ENCODE results near the gene NOL4L. TPM values are rescaled to one million over a fixed set of nuclear protein-coding genes. Genes with fewer than 3 reads are reported as not detected.

The NOL4L gene
- total RNA-seq, 1 donor from 2014 or later = 13.2 TPM

DNA sequence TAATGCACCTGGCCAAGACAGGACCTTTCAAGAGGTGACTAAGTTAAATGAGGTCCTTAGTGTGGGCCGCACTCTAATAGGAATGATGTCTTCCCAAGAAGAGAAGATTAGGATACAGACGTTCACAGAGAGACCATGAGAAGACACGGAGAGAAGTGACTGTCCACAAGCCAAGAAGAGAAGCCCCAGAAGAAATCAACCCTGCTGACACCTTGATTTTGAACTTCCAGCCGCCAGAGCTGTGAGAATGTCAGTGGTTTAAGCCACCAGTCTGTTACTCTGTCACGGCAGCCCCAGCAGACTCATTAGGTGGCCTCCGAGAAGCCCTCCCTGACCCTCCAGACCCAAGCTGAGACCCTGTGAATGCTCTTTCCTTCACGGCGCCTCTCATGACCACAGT lies 29.5 kb downstream of the NOL4L start:
- Mint-ChIP-seq H3K27me3 (ENCODE audit: low read depth) (no peaks in the 10 kb centered on the region), H3K27ac (no peak overlapping the region), H3K4me3 (ENCODE audit: low read depth) (no peak overlapping the region), H3K4me1 (ENCODE audit: low read depth) (peaks cover 20% of the 10 kb centered on the region), H3K9me3 (no peaks in the 10 kb centered on the region), H3K36me3 (ENCODE audit: low read depth) (no peaks in the 10 kb centered on the region)
- intact Hi-C loops (cut with micrococcal nuclease) = no loop called here
- no peak for DNase-seq (ENCODE audit: low spot score)

- no peaks in the 10 kb centered on the region for H3K9me3 Mint-ChIP-seq
- intact Hi-C loops (cut with micrococcal nuclease) = no loop called here
- no peaks in the 10 kb centered on the region for H3K27me3 Mint-ChIP-seq (ENCODE audit: low read depth)
- no peak overlapping the region for H3K27ac Mint-ChIP-seq
- peaks cover 20% of the 10 kb centered on the region for H3K4me1 Mint-ChIP-seq (ENCODE audit: low read depth)
- H3K4me3 Mint-ChIP-seq (ENCODE audit: low read depth) = no peak overlapping the region
- H3K36me3 Mint-ChIP-seq (ENCODE audit: low read depth) = no peaks in the 10 kb centered on the region
- no peak for DNase-seq (ENCODE audit: low spot score)
Measured at GRCh38 chr20:32554965-32555289, 30.2 kb downstream of the NOL4L start.

DNA sequence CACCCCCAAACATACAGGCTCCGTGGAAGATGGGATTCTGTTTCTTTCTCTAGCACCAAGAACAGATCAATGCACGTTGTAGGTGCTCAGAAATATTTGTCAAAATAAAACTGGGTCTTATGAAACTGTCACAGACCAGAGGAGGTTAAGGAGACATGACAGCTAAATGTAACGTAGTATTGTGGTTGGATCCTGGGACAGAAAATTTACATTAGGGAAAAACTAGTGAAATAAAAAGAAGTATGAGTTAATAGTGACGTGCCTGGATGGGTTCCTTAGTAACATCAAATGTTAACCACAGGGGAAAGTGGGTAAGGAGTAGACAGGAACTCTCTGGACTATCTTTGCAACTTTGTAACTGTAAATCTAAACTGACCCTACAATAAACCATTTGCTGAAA lies 31.5 kb downstream of the NOL4L start:
- H3K27ac Mint-ChIP-seq = no peak overlapping the region
- DNase-seq (ENCODE audit: low spot score) = no peak
- intact Hi-C loops (cut with micrococcal nuclease) = no loop called here
- peaks cover 20% of the 10 kb centered on the region for H3K4me1 Mint-ChIP-seq (ENCODE audit: low read depth)
- H3K4me3 Mint-ChIP-seq (ENCODE audit: low read depth) = no peak overlapping the region
- no peaks in the 10 kb centered on the region for H3K9me3 Mint-ChIP-seq
- H3K36me3 Mint-ChIP-seq (ENCODE audit: low read depth) = no peaks in the 10 kb centered on the region
- H3K27me3 Mint-ChIP-seq (ENCODE audit: low read depth) = no peaks in the 10 kb centered on the region

GRCh38 chr20:32551693-32552092 lies 33.4 kb downstream of the NOL4L start:
- DNase-seq (ENCODE audit: low spot score) = no peak
- intact Hi-C loops (cut with micrococcal nuclease) = no loop called here
- Mint-ChIP-seq H3K9me3 (no peaks in the 10 kb centered on the region), H3K4me1 (ENCODE audit: low read depth) (peaks cover 25% of the 10 kb centered on the region), H3K27me3 (ENCODE audit: low read depth) (no peaks in the 10 kb centered on the region), H3K36me3 (ENCODE audit: low read depth) (no peaks in the 10 kb centered on the region), H3K27ac (no peak overlapping the region), H3K4me3 (ENCODE audit: low read depth) (no peak overlapping the region)

GRCh38 chr20:32549842-32550241 lies 35.3 kb downstream of the NOL4L start:
- intact Hi-C loops (cut with micrococcal nuclease) = no loop called here
- Mint-ChIP-seq H3K4me1 (ENCODE audit: low read depth) (peaks cover 23% of the 10 kb centered on the region), H3K27me3 (ENCODE audit: low read depth) (no peaks in the 10 kb centered on the region), H3K9me3 (no peaks in the 10 kb centered on the region), H3K27ac (no peak overlapping the region), H3K4me3 (ENCODE audit: low read depth) (no peak overlapping the region), H3K36me3 (ENCODE audit: low read depth) (no peaks in the 10 kb centered on the region)
- no peak for DNase-seq (ENCODE audit: low spot score)

GRCh38 chr20:32547753-32548034 lies 37.4 kb downstream of the NOL4L start:
- Mint-ChIP-seq H3K4me3 (ENCODE audit: low read depth) (no peak overlapping the region), H3K36me3 (ENCODE audit: low read depth) (peaks cover 2% of the 10 kb centered on the region), H3K4me1 (ENCODE audit: low read depth) (peaks cover 10% of the 10 kb centered on the region), H3K27ac (no peak overlapping the region), H3K9me3 (no peaks in the 10 kb centered on the region), H3K27me3 (ENCODE audit: low read depth) (no peaks in the 10 kb centered on the region)
- intact Hi-C loops (cut with micrococcal nuclease) = no loop called here
- DNase-seq (ENCODE audit: low spot score) = no peak

GRCh38 chr20:32546918-32547752 lies 38.0 kb downstream of the NOL4L start:
- H3K4me3 Mint-ChIP-seq (ENCODE audit: low read depth) = no peak overlapping the region
- H3K9me3 Mint-ChIP-seq = no peaks in the 10 kb centered on the region
- H3K27ac Mint-ChIP-seq = no peak overlapping the region
- H3K27me3 Mint-ChIP-seq (ENCODE audit: low read depth) = no peaks in the 10 kb centered on the region
- intact Hi-C loops (cut with micrococcal nuclease) = no loop called here
- peaks cover 5% of the 10 kb centered on the region for H3K36me3 Mint-ChIP-seq (ENCODE audit: low read depth)
- DNase-seq (ENCODE audit: low spot score) = no peak
- H3K4me1 Mint-ChIP-seq (ENCODE audit: low read depth) = peaks cover 16% of the 10 kb centered on the region

- no peak overlapping the region for H3K4me3 Mint-ChIP-seq (ENCODE audit: low read depth)
- intact Hi-C loops (cut with micrococcal nuclease) = no loop called here
- peaks cover 5% of the 10 kb centered on the region for H3K36me3 Mint-ChIP-seq (ENCODE audit: low read depth)
- no peaks in the 10 kb centered on the region for H3K9me3 Mint-ChIP-seq
- H3K4me1 Mint-ChIP-seq (ENCODE audit: low read depth) = peaks cover 28% of the 10 kb centered on the region
- H3K27me3 Mint-ChIP-seq (ENCODE audit: low read depth) = no peaks in the 10 kb centered on the region
- no peak for DNase-seq (ENCODE audit: low spot score)
- H3K27ac Mint-ChIP-seq = no peak overlapping the region
Measured at GRCh38 chr20:32544893-32545840, 40.0 kb downstream of the NOL4L start.

DNA sequence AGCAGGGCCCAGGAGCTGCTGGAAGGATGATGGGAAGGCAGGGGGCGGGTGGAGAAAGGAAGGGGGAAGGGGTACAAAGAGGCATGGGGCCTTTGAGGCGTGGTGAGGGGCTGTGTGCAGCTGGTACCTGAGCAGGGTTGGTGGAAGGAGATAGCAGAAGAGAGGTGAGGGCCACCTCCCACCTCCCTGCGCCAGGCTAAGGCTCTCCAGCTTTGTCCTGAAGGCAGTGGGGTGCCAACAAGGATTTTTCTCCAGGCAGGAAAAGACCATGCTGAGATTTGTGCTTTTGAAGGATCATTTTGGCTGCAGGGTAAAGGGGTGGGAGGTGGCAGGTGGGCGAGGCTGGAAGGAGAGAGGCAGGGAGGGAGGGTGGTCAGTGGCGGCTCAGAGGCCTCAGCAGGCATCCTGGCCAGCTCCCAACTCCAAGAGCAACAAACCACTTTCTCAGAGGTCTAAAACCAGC lies 40.8 kb downstream of the NOL4L start:
- H3K4me3 Mint-ChIP-seq (ENCODE audit: low read depth) = no peak overlapping the region

DNA sequence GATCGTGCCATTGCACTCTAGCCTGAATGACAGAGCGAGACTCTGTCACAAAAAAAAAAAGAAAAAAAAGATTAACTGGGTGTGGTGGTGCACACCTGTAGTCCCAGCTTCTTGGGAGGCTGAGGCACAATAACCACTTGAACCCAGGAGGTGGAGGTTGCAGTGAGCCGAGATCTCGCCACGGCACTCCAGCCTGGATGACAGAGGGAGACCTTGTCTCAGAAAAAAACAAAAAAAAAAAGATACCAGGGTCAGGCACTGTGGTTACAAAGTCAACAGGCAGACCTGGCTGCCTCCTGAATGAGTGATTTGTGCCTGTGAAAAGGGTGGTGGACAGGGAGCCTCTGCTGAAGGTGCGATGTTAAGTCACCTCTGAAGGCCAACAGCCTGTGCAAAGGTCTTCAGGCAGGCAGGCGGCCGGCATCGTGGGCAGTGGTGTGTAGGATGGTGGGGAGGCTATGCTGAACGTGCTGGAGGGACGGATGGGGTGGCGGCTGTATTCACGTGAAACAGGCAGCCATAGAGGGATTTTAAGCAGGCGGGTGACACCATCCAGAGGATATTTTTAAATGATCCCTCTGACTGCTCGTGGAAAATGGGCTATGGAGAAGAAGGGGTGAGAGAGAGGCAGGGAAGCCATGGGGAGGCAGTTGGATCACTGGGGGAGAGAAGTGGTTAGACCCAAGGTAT lies 41.4 kb downstream of the NOL4L start:
- DNase-seq (ENCODE audit: low spot score) = no peak
- H3K4me1 Mint-ChIP-seq (ENCODE audit: low read depth) = peaks cover 41% of the 10 kb centered on the region
- H3K9me3 Mint-ChIP-seq = no peaks in the 10 kb centered on the region
- H3K27me3 Mint-ChIP-seq (ENCODE audit: low read depth) = no peaks in the 10 kb centered on the region
- no peak overlapping the region for H3K27ac Mint-ChIP-seq
- intact Hi-C loops (cut with micrococcal nuclease) = no loop called here
- H3K4me3 Mint-ChIP-seq (ENCODE audit: low read depth) = no peak overlapping the region
- H3K36me3 Mint-ChIP-seq (ENCODE audit: low read depth) = peaks cover 8% of the 10 kb centered on the region

More for the DNA sequence above, 40.8 kb downstream of the NOL4L start:
- Mint-ChIP-seq H3K27ac (no peak overlapping the region), H3K4me1 (ENCODE audit: low read depth) (peaks cover 37% of the 10 kb centered on the region), H3K27me3 (ENCODE audit: low read depth) (no peaks in the 10 kb centered on the region), H3K9me3 (no peaks in the 10 kb centered on the region), H3K36me3 (ENCODE audit: low read depth) (peaks cover 8% of the 10 kb centered on the region)
- intact Hi-C loops (cut with micrococcal nuclease) = no loop called here
- DNase-seq (ENCODE audit: low spot score) = no peak

- Mint-ChIP-seq H3K27me3 (ENCODE audit: low read depth) (no peaks in the 10 kb centered on the region), H3K9me3 (no peaks in the 10 kb centered on the region), H3K27ac (peak overlapping the region; percentile 34), H3K4me3 (ENCODE audit: low read depth) (no peak overlapping the region), H3K36me3 (ENCODE audit: low read depth) (peaks cover 8% of the 10 kb centered on the region), H3K4me1 (ENCODE audit: low read depth) (peaks cover 45% of the 10 kb centered on the region)
- no peak for DNase-seq (ENCODE audit: low spot score)
- intact Hi-C loops (cut with micrococcal nuclease) = no loop called here
Measured at GRCh38 chr20:32542259-32542615, 42.9 kb downstream of the NOL4L start.

GRCh38 chr20:32541323-32542258 lies 43.5 kb downstream of the NOL4L start:
- no peaks in the 10 kb centered on the region for H3K27me3 Mint-ChIP-seq (ENCODE audit: low read depth)
- peaks cover 45% of the 10 kb centered on the region for H3K4me1 Mint-ChIP-seq (ENCODE audit: low read depth)
- H3K27ac Mint-ChIP-seq = peak overlapping the region; percentile 99
- intact Hi-C loops (cut with micrococcal nuclease) = no loop called here
- no peak overlapping the region for H3K4me3 Mint-ChIP-seq (ENCODE audit: low read depth)
- H3K36me3 Mint-ChIP-seq (ENCODE audit: low read depth) = peaks cover 8% of the 10 kb centered on the region
- H3K9me3 Mint-ChIP-seq = no peaks in the 10 kb centered on the region
- DNase-seq (ENCODE audit: low spot score) = no peak

All from activated T-helper 2 cell treated with anti-CD3 and anti-CD28 coated beads, Interferon-gamma antibody, Interleukin-2, Interleukin-4, amounts not matched to agents 10 μg/mL and 5 μg/mL and 100 μg/mL, durations not matched to agents 14 hours and 24 hours and 36 hours (primary cell).